Inflammatory macrophage (primary cell): ENCODE data around the gene MRPL52.
"Not testable (repeated sequence)": the region's sequence is repeated elsewhere in the genome, so short reads cannot be mapped to it uniquely, and the experiment has no call there.

ENCODE experiments used
- DNase-seq, 2 donors: peaks; one replicate each; pipeline ENCODE4 v3.0.0-alpha.2; 2020 to 2022

The MRPL52 gene

DNA sequence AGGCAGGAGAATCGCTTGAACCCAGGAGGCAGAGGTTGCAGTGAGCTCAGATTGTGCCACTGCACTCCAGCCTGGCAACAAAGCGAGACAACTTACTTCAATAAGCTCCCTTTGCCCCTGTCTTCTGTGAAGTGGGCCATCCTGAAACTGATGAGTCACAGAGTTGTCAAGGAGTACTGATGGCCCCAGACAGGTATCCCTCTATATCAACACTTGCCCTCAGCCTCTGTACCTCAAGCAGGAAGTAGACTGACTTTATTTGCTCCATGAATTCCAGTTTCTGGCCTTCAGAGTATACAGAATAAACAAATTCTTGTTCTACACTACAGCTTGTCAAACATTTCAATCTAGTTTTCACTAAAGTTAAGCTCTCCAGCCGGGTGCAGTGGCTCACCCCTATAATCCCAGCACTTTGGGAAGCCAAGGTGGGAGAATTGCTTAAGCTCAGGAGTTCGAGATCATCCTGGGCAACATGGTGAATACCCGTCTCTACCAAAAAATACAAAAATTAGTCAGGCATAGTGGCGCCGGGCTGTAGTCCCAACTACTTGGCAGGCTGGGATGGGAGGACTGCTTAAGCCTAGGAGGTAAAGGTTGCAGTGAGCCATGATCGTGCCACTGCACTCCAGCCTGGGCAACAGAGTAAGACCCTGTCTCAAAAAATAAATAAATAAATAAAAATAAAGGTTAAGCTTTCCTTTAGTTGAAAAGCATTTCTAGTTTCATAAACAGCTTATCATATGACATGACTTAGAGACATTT, 25.5 kb downstream of the MRPL52 start:
- no peak for DNase-seq

DNA sequence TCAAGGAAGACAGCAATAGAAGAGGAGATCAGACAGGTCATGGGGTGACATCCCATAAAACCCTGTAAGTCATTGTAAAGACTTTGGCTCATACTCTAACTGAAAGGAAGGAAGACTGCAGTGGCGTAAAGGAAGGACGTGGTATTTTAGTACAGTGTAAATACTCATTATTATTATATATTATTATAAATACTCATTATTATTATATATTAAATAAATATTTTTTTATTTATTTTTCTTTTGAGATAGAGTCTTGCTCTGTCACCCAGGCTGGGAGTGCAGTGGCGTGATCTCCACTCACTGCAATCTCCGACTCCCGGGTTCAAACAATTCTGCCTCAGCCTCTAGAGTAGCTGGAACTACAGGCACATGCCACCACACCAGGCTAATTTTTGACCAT, 26.7 kb downstream of the MRPL52 start:
- no peak for DNase-seq

DNA sequence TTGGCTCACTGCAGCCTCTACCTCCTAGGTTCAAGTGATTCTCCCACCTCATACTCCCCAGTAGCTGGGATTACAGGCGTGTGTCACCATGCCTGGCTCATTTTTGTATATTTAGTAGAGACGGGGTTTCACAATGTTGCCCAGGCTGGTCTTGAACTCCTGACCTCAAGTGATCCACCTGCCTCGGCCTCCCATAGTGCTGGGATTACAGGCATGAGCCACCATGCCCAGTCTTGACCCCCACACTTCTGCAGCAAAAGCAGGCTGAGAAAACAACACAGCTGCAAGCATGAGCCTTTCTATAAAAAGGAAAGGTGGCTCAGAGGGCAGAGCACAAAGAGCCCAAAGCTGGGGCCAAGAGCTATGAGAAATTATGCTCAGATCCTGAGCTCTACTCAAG, 30.7 kb downstream of the MRPL52 start:
- not testable (repeated sequence) for DNase-seq

DNA sequence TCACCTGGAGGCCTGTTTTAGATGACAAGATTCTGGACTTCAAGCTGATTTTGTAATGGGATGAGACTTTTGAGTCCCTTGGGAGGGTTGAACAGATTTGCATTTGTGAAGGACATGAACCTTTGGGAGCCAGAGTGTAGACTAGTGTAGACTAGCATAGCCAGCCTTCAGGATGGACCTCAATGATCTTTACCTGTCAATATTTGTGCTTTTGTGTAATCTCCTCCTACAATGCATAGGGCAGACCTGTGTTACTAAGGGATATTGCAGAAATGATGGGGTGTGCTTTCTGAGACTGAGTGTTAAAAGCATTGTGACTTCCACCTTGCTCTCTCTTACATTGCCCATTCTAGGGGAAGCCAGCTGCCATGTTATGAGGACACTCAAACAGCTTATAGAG, 32.0 kb downstream of the MRPL52 start:
- DNase-seq: no peak

DNA sequence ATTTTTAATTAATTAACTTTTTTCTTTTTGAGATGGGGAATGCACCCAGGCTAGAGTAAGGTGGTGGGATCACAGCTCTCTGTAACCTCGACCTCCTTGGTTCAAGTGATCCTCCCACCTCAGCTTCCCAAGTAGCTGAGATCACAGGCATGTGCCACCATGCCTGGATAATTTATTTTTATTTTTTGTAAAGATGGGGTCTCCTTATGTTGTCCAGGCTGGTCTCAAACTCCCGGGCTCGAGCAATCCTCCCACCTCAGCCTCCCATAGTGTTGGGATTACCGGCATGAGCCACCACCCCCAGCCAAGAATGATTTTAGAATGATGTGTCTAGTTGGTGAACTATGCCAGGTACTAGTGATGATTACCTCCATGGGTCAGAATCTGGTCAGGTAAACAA, 35.3 kb downstream of the MRPL52 start:
- DNase-seq: no peak

DNA sequence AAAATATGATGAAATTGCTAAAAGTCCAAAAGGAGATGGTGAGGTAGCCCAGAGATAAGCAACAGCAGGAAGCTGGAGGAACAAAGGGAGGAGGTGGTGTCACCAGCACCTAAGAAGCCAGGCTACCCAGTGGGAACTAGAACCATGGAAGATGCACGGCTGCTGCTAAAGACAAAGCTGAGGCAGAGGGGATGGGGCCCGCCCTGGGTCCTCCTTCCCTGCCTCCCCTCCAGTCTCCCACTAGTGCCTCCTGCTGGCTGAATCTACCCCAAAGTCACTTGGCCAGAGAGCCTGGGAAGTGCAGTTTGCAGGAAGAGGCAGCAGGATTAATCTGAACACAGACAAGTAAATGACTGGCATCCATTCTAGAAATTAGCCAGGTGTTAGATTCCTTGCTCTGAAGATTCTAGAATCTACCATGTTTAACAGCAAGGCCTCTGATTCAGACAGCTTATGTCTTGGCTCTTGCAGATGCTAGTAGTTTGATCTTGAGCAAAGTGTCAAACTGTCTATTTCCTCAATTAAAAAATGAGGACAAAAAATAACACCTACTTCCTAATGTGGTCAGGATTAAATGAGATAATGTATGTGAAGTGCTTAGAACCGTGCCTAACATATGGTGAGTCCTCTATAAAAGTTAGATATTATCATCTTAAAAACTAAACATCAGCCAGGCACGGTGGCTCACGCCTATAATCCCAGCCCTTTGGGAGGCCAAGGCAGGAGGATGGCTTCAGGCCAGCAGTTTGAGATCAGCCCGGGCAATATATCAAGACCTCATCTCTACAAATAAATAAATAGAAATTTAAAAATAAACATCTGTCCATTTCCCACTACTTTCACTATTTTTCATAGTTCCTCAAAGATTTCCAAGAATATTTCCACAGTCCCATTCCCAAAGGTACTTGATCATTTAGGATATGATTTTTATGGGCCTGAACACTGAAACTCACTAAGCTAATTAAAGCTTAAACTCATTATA, 36.0 kb downstream of the MRPL52 start:
- peak in 1 of 2 donors; percentile 18 for DNase-seq

DNA sequence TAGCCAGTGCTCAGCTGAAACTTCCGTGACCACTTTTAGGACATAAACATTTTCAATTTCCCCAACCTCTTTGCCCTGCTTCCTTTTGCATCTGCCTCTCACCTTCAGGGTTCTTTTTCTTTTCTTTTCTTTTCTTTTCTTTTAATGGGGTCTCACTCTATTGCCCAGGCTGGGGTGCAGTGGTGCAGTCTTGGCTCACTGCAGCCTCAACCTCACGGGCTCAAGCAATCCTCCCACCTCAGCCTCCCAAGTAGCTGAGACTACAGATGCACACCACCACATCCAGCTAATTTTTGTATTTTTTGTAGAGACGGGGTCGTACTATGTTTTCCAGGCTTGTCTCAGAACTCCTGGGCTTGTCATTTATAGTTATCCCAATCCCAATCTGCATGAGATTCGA, 37.2 kb downstream of the MRPL52 start:
- DNase-seq: no peak

DNA sequence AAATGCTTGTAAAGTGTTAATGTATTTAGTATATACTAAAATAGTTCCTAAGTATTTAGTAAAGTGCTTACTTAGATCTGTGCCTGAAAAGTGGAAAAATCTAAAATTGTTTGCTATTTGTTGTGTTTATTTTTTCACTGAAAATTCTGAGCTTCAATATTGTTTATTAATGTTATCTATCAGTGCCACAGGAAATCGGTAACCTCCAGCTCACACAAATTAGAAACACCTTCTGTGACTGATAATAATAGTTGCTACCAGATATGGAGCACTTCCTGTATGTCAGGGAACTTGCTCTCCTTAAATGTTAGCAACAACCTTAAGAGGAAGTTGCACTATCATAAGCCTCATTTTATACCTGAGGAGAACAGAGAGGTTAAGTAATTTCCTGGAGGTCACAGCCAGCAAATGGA, 41.1 kb downstream of the MRPL52 start:
- DNase-seq: peak in 1 of 2 donors; percentile 49

DNA sequence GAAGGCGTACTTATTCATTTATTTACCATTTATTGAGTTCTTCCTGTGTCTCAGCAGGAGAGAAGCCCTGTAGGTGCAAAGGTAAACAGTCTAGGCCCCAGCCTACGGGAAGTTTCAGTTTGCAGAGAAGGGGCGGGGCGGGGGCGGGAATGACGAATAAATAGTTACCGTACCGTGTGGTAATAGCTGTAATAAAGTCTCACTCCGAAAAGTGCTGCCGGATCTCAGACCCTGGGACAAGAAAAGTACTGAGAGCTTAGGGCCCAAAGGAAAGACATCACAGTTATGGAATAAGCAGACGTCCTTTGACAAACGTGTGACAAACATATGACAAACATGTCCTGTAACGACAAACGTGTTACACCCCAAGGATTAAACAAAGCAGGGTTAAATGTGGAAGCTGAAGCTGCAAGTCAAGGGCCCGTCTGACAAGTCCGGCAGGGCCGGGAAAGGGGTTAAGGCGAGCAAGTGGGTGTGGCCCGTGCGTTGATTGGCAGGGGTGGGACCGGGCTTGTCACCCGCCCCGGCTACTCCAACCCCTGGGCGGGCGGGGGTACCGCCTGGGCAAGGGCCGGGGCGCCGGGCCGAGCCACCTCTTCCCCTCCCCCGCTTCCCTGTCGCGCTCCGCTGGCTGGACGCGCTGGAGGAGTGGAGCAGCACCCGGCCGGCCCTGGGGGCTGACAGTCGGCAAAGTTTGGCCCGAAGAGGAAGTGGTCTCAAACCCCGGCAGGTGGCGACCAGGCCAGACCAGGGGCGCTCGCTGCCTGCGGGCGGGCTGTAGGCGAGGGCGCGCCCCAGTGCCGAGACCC, 41.7 kb downstream of the MRPL52 start, which contains the start of gene LRP10:
TSS of gene LRP10 (plus strand) at position 517 of the 809 bp plus-strand sequence. CDS start 564 bp downstream, outside the sequence.
- DNase-seq: peak; percentile 91

DNA sequence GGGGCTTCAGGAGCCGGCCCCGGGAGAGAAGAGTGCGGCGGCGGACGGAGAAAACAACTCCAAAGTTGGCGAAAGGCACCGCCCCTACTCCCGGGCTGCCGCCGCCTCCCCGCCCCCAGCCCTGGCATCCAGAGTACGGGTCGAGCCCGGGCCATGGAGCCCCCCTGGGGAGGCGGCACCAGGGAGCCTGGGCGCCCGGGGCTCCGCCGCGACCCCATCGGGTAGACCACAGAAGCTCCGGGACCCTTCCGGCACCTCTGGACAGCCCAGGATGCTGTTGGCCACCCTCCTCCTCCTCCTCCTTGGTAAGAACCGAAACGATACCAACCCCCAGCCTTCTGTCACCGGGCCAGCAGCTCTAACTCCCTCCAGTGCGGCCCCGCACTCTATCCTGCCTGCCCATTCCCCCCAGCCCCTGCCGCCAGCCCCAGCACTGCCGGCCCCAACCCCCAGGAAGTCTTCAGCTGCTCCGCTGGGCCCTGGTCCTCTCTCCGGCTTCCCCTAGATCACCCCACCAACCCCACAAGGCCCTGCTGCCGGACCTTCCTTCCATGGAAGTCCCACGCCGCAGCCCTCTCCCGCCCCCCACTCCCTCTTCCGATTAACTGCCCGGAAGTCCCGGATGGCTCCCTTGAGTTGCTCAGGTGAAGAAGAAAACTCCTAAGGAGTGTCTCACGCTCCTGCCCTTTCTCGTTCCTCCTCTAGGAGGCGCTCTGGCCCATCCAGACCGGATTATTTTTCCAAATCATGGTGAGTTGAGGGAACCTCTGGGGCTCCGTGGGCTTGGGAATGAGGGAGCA, 42.5 kb downstream of the MRPL52 start:
- peak; percentile 74 to 79 for DNase-seq

DNA sequence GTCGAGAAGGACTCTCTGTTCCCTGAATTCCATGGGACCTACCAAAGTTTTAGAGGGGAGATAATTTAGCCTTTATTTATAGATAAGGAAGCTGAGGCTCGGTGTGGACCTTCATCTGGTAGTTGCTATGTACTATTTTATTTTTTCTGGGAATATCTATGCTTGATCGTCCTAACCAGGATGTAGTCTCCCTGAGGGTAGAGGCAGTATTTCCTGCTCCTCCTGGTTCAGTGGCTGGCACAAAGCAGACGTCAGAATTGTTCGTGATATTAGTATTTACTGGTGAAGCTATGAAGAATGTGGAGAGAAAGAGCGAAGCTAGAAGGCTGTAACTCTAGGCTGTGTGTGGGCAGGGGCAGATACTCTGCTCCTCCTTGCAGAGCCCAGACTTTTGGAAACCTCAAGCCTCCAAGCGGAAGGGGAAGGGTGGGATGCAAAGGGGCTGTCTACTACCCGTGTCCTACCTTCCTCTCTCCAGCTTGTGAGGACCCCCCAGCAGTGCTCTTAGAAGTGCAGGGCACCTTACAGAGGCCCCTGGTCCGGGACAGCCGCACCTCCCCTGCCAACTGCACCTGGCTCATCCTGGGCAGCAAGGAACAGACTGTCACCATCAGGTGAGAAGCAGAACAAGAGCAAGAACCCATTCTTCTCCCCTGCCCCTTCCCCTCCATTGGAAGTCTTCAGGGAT, 43.3 kb downstream of the MRPL52 start:
- no peak for DNase-seq

DNA sequence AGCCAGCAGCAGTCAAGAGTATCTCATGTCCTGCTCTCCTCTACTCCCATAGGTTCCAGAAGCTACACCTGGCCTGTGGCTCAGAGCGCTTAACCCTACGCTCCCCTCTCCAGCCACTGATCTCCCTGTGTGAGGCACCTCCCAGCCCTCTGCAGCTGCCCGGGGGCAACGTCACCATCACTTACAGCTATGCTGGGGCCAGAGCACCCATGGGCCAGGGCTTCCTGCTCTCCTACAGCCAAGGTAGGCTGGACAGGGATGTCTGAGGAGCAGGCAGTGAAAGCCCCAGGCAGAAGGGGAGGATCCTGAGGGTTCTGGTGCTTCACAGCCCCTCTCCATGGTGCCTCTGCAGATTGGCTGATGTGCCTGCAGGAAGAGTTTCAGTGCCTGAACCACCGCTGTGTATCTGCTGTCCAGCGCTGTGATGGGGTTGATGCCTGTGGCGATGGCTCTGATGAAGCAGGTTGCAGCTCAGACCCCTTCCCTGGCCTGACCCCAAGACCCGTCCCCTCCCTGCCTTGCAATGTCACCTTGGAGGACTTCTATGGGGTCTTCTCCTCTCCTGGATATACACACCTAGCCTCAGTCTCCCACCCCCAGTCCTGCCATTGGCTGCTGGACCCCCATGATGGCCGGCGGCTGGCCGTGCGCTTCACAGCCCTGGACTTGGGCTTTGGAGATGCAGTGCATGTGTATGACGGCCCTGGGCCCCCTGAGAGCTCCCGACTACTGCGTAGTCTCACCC, 45.5 kb downstream of the MRPL52 start:
- no peak for DNase-seq

DNA sequence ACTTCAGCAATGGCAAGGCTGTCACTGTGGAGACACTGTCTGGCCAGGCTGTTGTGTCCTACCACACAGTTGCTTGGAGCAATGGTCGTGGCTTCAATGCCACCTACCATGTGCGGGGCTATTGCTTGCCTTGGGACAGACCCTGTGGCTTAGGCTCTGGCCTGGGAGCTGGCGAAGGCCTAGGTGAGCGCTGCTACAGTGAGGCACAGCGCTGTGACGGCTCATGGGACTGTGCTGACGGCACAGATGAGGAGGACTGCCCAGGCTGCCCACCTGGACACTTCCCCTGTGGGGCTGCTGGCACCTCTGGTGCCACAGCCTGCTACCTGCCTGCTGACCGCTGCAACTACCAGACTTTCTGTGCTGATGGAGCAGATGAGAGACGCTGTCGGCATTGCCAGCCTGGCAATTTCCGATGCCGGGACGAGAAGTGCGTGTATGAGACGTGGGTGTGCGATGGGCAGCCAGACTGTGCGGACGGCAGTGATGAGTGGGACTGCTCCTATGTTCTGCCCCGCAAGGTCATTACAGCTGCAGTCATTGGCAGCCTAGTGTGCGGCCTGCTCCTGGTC, 46.1 kb downstream of the MRPL52 start:
- no peak for DNase-seq

DNA sequence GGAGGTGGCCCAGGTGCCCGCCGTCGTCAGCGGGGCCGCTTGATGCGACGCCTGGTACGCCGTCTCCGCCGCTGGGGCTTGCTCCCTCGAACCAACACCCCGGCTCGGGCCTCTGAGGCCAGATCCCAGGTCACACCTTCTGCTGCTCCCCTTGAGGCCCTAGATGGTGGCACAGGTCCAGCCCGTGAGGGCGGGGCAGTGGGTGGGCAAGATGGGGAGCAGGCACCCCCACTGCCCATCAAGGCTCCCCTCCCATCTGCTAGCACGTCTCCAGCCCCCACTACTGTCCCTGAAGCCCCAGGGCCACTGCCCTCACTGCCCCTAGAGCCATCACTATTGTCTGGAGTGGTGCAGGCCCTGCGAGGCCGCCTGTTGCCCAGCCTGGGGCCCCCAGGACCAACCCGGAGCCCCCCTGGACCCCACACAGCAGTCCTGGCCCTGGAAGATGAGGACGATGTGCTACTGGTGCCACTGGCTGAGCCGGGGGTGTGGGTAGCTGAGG, 47.4 kb downstream of the MRPL52 start:
- DNase-seq: no peak

DNA sequence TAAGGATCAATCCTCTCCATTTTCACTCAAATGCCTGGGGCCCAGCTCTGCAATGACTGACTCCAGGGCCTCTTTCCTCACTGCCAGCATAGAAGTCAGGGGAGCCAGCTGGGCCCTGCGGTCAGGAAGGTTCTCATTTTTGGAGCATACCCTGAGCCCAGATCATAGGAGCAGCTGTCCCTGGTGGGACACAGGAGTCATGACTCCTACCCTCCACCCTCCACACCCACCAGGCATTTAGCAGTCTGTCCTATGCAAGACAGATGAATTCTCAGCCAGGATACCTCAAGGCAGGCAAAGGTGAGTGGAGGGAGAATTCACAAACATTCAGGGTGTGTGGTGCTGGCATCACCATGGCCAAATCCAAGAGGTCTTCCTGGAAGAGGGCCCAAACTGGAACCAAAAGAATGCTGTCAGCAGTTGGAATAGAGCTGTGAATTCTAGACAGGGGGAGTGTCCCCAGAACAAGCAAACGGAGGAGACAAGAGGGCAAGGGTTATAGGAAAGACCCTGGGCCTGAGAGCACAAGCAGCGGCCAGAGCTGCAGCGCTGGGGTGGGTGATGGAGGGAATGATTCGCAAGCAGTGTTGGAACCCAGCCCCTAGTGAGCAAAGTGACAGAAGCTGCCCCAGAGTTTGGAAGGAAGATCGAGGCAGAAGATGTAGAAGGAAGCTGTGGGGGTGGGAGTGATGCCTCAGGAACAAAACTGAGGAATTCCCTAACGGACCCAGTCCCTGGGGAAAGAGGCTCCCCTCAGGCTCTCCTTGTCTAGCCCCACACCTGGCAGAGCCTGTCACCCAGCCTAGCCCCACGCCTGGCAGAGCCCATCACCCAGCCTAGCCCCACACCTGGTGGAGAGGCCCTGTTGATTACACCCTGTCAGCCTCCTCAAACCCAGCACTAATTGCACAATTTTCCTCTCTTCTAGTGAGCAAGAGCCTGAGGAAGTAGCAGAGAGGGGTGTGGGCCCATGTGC, 48.9 kb downstream of the MRPL52 start:
- DNase-seq: no peak

DNA sequence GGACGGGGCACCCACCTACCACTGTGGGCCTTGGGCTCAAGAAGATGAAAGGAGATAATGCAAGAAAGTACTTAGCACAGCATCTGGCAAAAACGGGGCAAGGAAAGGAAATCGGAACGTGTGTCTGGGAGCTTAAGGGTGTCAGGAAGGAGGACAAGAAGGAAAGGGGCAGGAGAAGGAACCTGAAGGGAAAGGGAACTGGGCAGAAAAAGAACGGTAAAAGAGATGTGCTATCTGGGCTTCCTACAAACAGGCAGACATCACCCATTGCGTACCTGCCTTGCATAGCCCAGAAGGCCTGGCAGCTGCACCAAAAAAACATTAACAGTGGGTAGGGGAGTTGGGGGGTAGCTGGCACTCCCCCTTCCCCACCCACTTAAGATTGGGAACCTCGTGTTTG, 52.4 kb downstream of the MRPL52 start:
- DNase-seq: no peak

DNA sequence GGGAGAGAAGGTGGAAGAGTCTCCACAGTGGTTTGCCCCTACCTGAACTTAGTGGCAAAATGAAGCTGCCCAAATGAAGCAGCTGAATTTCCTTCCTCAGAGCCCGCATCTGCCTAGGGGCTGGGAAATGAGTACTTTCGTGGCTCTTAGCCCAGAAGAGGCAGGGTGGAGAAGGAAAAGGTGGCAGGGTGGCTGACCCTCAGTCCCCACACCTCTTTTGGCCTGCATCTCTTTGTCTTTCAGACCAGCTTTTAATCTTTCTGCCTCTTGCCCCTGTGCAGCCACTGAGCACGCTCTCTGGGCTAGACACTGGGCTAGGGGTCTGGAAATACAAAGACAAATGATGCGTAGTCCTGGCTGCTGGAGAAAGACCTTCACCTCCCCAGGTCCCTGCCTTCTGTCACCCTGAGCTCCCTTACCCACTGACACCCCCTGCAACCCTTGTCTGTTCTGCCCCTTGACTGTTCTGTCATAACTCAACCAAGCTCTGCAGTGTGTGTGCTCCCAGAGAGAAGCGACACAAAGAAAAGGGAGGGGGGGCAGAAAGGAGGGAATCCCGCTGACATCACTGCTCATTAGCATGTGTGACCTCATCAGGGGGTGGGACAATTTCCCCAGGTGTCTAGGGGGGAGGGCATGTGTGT, 53.0 kb downstream of the MRPL52 start:
- DNase-seq: no peak
